GM19025 (cell line): ENCODE measurements around the gene STYXL2.
A peak's percentile ranks its signal among the peaks of the same experiment; 100 is the strongest.

Source experiments
- ATAC-seq: cut with Tn5 transposase; IDR thresholded peaks from one replicate; pipeline ENCODE4 v1.9.1; 2021; ENCODE audit warnings: mild to moderate bottlenecking, low read depth, moderate library complexity; ENCODE audit not compliant: unreplicated experiment

STYXL2 gene

DNA sequence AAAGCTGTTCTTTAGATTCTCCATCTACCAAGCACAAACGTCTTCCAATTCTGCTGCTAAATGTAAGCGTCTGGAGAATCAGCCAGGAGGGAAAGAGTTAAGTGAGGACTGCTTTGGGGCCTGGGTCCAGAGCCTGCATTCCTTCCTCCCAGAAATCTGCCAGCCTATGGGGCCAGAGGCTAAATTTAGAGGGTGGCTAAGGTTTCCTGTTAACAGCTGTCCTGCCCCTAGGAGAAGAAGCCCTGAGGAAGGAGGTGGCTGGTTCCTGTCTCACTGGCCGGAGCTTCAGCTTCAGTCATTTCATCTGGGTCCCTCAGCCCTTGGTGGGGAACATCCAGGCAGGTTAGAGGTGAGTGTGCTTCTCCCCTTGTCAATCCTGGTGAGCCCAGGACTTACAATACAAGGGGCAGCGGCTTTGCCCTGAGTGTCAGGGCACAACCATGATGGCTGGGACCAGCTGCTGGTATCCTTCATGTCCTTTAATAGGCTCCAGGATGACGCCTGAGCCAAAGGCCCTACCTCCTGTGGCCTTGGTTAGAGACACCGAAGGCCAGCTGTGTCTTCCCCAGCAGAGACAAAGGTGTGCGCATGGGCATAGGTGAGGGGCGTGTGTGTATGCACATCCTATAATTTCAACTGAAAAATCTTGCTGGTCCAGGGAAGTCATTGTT is at the start of gene STYXL2:
TSS of gene STYXL2 (plus strand) at position 230 of the 671 bp plus-strand sequence. CDS start 775 bp downstream, outside the sequence.
- no peak for ATAC-seq

DNA sequence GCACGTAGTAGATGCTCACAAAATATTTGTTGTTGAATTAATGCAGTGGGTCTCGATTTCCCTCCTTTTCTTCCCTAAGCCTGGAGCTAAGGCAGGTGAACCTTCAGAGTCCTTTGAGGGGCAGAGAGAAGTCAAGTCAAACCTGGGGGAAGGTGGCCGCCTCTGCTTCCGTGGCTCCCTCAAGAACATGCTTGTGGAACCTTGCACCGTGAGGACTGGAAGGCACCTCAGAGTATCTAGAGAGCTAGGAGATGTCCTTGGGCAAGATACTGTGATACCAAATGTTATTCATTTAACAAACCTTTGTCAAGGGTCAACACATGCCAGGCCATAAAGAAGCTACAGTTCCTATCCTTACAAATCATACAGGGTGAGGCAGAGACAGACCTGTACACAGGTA is 42.0 kb upstream of the STYXL2 start:
- no peak for ATAC-seq

DNA sequence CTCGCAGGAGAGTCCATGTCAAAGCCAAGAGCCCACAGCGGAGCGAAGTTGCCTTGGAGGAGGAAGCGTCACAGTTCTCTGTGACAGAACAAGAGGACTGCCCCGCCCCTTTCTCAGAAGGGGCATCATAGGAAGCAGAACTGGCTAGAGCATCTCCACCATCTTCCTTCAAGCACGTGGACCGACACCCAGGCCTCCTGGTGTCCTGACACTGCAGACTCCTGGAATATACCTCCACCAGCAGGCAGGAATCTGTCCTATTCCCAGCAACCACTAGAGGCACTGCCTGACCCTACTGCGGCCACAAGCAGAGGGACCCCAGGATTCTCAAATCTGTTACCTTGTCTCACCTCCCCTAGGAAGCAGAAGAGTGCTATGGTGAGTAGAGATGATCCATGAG is 41.5 kb upstream of the STYXL2 start:
- ATAC-seq: no peak

DNA sequence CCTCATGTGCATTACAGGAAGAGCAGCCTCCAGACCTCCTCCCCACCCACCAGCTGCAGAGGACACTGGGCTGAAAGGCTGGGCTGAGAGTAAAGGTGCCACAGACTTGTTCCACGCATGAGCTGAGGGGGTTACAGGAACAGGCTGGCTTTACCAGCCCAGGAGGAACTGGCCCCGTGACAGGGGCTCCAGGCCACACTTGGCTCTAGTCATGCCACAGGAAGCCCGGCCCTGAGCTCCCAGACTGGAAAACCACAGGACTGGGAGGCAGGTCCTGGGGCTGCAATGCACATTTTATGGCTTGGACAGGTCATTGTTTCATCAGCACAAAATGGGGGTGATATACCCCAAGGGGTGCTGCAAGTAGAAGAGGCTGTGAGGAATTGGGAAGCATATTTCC is 39.3 kb upstream of the STYXL2 start:
- ATAC-seq: no peak

DNA sequence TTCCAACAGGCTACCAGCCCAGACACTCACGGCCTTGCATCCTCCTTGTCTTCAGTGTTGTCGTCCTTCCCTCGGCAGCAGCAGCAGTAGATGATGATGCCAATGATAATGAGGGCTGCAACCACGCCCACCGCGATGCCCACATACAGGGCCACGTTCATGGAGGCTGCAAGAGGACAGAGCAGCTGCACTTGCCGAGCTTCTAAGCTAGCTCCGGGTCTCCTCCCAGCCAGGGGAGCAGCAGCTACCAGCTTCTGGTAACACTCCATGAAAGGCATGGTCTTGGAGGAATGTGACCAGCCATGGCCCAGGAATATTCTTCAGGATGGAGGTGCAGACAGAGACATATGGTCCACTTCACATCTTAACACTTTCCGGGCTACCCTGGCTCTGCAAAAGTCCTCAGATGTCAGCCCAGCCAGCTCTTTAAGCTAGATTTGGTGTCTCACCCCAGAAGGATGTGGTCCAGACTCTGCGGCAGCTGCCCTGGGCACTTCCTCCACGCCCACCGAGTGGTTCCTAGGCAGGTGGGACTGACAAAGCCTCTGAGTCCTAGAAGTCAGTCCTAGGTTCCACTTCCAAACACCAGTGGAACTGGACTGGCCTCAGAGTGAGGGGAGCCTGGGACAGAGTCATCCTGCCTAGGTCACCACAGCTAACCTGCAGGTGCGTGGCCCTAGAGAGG is 38.8 kb upstream of the STYXL2 start:
- no peak for ATAC-seq

DNA sequence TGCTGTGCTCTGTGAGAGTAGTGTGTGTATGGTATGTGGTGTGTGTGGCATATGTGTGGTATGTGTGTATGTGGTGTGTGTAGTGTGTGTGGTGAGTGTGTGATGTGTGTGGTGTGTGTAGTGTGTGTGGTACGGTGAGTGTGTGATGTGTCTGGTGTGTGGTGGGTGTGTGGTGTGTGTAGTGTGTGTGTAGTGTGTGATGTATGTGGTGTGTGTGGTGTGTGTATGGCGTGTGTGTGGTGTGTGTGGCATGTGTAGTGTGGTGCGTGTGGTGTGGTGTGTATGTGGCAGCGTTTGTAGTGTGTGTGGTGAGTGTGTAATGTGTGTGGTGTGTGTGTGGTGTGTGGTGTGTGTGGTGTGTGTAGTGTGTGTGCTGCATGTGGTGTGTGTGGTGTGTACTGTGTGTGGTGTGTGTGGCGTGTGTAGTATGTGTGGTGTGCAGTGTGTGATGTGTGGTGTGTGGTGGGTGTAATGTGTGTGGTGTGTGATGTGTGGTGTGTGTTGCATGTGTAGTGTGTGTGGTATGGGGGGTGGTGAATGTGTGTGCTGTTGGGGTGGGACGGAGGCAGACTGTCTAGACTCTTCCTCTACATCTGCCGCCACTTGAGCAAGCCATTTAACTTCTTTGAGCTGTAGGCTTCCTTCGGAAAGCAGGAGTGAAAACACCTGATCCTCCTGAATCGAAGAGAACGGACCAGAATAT is 37.2 kb upstream of the STYXL2 start:
- ATAC-seq: no peak

DNA sequence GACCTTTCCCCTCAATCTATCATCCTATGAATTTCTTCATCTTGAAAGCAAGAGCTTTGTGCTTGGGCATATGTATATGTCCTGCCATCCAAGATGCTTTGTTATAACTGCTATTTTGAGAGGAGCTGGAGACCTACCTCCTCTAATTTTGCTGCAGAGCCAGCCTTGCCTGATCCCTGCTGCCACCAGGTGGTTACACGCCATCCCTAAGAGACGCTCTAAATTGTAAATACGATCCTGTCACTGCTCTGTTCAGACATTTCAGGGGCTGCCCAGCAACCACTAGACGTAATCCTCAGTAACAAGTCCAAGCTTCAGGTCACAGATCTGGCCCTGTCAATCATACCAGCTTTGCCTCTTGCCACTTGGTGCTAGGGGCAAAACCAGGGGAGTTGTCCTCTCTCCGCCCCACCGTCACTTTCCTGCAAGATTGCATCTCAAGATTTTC is 36.6 kb upstream of the STYXL2 start:
- ATAC-seq: no peak

DNA sequence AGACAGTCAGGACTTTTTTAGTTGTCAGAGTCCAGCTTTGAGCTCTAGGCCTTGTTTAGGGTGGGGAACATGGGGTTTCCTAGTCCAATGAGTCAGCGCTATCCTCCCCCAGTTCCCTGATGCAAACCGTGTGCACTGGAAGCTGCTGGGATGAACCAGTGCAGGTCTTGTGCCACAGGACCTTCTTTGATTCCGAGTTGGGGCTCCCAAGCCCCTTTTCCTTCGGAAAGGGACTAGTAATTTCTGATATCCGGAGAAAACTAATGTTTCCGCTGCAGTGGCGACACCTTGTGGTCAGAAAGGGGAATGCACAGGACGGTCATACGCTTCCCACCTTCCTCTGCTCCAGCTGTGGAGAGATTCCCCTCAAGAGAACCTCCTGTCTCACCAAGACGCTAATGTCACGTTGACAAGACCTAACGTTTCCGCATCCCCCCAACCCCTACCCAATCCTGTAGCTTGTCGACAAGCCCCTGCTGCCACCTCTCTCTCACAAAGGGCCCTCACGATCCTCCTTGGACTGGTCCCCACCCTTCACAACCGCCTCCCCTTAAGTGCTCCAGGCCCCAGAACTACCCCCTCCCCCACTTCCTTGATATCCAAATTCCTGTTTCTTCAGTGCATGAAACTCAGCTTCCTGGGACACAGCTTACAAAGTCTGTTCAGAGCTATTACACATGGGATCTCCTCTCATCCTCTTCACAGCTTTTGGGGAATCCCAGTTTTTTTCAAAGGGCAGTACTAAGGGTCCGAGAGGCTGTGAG is 34.6 kb upstream of the STYXL2 start:
- ATAC-seq: no peak

DNA sequence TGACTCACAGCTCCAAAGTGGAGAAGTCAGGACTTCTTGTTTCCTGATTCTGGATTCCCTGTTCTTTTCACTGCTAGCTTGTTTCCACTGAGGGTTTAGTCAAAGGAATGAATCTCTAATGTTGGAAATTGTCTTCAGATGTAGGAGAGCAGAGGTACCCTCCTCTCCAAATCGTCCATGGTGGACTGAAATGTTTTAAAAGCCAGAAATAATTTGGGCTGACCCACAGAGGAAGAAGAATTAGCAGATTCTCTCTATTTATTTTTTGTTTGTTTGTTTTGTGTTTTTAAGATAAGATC is 34.1 kb upstream of the STYXL2 start:
- ATAC-seq: no peak

DNA sequence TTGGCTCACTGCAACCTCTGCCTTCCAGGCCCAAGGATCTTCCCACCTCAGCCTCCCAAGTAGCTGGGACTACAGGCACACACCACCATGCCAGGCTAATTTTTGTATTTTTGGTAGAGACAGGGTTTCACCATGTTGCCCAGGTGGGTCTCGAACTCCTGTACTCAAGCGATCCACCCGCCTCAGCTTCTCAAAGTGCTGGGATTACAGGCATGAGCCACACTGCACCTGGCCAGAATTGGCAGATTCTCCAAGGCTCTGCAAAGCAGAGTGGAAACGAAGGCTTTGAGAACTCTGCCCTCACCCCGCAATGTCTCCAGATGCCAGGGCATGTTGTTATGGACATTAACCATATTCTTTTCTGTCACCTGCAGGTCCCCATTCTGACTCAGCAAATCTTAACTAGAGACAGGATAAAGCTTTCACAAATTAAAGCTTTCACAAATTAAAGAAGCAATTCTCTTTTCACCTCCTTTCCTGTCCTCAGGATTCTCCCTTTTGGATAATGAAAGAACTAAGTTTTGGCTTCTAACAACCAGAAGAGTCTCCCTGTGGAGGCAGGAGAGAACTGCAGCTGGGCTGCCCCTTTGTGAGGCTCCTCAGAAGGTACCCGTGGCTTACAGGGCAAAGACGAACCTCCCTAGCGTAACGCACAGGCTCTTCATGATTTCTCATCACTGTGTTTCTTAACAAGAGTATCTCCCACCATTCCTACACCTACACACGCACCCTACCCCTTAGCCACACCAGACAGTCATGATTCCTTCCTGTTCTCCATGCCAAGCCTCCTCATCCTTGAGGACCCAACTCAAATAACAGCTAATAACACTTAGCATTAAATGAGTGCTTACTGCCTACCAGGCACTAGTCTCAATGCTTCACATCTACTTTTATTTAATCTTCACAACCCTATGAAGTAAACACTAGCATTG is 33.5 kb upstream of the STYXL2 start:
- no peak for ATAC-seq

DNA sequence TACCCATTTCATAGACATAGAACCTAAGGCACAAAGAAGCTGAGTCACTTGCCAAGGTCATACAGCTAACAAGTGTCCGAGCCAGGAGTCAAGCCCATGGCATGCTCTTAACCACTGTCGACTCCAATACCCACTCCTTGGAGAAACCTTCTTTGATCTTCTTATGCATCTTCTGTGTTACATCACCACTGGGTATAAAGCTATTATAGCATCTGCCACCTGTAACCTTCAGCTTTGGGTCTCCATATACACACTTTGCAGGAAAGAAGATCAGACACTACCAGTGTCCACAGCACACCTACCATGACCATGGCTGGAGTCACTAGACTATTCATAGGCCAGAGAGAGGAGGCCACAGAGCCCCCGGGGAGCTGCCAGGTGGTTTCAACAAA is 32.8 kb upstream of the STYXL2 start:
- ATAC-seq: no peak

DNA sequence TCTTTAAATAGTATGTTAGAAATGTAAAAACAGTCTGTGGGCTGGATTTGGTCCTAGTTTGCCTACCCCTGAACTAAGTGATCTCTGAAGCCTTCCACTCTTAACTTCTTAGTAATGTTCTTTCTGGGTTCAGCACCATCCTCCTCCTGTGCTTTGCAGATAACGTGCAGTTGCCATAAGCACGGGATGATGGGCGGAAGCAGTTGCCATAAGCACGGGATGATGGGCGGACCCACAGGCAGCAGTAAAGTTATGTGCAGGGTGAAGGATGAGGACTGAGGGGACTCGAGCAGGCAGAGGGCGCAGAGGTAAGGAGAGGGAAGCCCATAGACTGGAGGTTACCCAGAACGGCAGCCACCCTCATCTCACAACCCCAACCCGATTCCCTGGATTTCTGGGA is 29.3 kb upstream of the STYXL2 start:
- ATAC-seq: no peak

DNA sequence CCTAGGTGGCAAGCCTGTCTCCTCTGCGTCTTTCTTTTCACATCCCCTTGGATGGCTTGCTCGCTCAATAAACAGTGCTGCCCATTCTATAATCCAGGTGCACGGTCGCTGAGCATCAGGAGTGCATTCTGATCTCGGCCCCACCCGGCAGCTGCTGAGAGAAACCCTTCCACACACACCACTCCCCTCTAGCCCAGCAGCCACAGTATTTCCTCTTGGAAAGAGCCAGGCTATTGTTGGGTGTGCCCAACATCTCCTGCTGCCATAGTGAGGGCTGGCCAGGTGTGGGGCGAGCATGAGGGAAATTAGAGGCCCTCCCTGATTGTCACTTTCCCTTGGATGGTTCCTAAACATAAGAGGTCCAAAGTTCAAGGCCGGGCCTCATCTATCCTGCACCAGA is 28.4 kb upstream of the STYXL2 start:
- no peak for ATAC-seq

DNA sequence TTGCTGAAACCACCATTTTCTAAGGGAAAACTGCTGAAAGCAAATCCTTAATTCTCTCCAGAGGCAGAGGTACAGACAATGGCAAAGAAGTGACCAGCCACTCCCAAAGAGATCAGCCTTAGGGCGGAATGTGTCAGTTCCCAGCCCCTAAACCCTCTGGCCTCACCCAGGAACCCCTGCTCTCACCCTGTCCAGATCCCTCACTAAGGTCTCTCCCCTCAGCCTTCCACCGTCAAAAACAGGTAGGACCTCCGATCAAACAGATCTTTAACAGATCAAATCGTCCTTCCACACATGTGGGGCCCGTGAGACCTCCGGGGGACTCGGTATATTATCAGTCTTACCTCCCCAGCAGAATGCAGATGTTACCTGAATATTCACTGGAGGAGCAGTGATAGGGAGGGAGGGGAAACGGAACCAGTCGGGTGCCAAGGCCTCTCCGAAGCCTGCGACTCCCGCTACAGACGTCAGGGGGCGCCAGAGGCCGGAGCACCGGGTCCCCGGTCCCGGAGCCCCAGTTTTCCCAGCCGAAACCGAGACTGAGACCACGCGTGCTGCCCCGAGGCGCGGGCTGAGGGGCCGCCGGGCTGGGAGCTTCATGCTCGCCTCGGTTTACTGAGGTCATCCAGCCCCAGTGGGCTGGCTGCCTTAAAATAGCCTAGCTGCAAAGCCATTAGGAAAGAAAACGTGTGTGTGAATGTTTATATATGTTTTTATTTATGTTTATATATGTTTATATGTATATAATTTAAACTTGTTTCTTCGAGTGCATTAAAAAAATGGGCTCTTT is 27.3 kb upstream of the STYXL2 start:
- ATAC-seq: peak; percentile 67

DNA sequence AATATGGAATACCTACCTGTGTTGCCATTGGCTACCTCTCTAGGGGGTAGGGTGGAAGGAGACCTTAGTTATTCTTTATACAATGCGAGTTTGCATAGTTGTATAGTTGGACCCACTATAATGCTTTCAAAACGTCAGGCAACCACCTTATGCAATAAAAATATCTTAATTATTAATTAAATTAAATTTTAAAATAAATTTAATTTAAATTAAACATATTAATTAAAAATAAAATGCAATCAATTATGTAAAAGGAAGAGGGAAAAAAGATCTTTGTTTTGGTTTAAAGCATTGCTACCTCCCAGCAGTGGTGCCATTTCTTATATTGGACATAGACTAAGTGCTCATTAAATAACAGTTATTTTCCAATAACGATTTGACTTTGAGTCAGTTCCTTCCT is 26.0 kb upstream of the STYXL2 start:
- ATAC-seq: no peak

DNA sequence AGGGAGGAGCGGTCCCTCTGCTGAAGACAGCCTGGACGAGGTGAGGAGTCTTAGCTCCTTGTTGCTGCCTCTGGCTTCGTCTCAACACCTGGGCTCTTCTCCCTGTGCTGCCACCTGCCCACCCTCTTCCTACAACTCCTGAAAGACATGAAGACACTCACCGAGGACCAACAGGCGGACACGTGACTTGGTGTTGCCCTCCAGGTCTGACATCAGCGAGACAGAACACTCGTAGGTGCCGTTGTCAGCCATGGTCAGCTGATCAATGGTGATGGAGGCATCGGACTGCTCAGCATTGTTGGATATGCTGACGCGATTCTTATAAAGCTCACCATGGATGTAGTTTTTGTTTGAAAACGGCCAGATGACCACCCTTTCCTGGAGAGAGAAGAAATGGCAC is 25.1 kb upstream of the STYXL2 start:
- ATAC-seq: no peak

DNA sequence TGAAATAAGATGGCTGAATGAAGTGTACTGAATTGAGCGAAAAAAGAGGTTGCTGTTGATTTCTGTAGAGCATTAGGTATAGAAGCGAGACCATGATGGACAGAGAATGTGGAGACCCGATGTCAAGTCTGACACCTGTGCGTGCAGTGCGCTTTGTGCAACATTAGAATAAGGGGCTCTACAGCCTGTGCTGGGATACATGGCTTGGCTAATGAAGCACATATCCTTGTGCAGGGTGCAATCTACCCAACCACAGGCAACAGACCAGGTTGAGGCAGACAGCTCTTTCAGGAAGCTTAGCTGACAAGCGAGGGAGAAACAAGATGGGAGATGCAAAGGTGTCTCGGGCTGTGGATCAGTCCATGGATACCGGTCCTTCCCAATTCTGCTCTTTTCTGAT is 22.6 kb upstream of the STYXL2 start:
- no peak for ATAC-seq

DNA sequence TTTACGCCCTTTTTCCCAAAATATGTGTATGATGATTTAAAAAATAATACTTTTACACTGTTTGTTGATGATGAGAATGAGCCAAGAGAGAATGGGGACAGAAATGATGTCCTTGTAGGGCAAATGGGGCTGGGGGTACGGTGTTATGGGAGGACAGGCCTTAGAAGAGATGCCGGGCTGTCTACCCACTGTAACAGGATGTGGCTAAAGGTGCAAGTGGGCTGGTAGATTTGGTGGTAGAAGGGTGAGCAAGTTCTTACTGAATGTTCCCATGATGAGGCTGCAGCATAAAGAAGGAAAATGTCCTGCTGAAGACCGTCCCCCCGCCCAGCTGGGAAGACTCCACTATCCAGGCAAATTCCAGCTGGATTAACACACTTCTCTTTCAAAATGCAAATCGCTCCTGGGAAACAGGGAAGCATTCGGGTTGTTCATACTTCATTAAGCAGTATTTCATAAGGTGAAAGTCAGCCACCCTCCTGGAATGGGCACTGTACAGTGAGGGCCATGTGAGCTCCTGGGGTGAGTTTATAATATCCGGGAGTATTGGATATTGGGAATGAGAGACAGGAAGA is 17.7 kb upstream of the STYXL2 start:
- no peak for ATAC-seq
